Keratinocyte (primary cell): ENCODE results near the gene CHPF. TPM values are rescaled to one million over a fixed set of nuclear protein-coding genes. Genes with fewer than 3 reads are reported as not detected.

ENCODE experiments used
- DNase-seq: peaks from one replicate; pipeline ENCODE4 v3.0.0-alpha.2; 2011; ENCODE audit warnings: low read depth, missing footprints, low spot score
- FAIRE-seq: peaks from 2 replicates; lab custom pipeline; 2011; peaks lifted over from hg19 to GRCh38; lab: Jason Lieb, UNC
- H2AFZ ChIP-seq: 2 replicates; pipeline ENCODE4 v1.6.0; 2012; ENCODE audit warnings: low read length, control low read depth, inconsistent platforms; ENCODE audit not compliant: control insufficient read depth
- H3K27ac ChIP-seq: 2 replicates; pipeline ENCODE4 v1.5.1; 2011; ENCODE audit warnings: low read length; ENCODE audit not compliant: control insufficient read depth, insufficient read depth
- H3K27me3 ChIP-seq: 3 replicates; pipeline ENCODE4 v1.6.0; 2011; ENCODE audit warnings: low read length; ENCODE audit not compliant: control insufficient read depth, insufficient read depth; ENCODE audit errors: extremely low read depth
- H3K36me3 ChIP-seq, 2 experiments: 2 replicates in 1 of 2; 3 replicates in 1 of 2; pipeline ENCODE4 v1.5.1; 2011; ENCODE audit warnings: low read length in 2 of 2, mild to moderate bottlenecking in 1 of 2; ENCODE audit not compliant: control insufficient read depth in 2 of 2, insufficient read depth in 2 of 2; ENCODE audit errors: extremely low read depth in 1 of 2
- H3K4me1 ChIP-seq: 3 replicates; pipeline ENCODE4 v1.5.1; 2011; ENCODE audit warnings: low read length; ENCODE audit not compliant: control insufficient read depth, insufficient read depth; ENCODE audit errors: extremely low read depth
- H3K4me2 ChIP-seq: 3 replicates; pipeline ENCODE4 v1.6.0; 2011; ENCODE audit warnings: low read depth, low read length; ENCODE audit not compliant: control insufficient read depth, insufficient read depth; ENCODE audit errors: extremely low read depth
- H3K4me3 ChIP-seq, 3 experiments: fragments of 200-600 bp in 1 of 3; sonication (generic) in 1 of 3; 2 replicates in 2 of 3; 3 replicates in 1 of 3; pipeline ENCODE4 v1.5.1; 2011 to 2016; ENCODE audit warnings: low read length in 3 of 3, mild to moderate bottlenecking in 3 of 3, control low read depth in 2 of 3, inconsistent platforms in 1 of 3, low read depth in 1 of 3, mixed read lengths in 1 of 3, mixed run types in 1 of 3, moderate library complexity in 1 of 3; ENCODE audit not compliant: control insufficient read depth in 2 of 3, insufficient read depth in 2 of 3; ENCODE audit errors: extremely low read depth in 1 of 3
- H3K79me2 ChIP-seq: 2 replicates; pipeline ENCODE4 v1.6.0; 2012; ENCODE audit warnings: low read length; ENCODE audit not compliant: control insufficient read depth, insufficient read depth
- H3K9ac ChIP-seq: 3 replicates; pipeline ENCODE4 v1.6.0; 2011; ENCODE audit warnings: low read length; ENCODE audit not compliant: control insufficient read depth, insufficient read depth; ENCODE audit errors: extremely low read depth
- H3K9me1 ChIP-seq: 3 replicates; pipeline ENCODE4 v1.6.0; 2011; ENCODE audit warnings: low read length; ENCODE audit not compliant: control insufficient read depth, insufficient read depth; ENCODE audit errors: extremely low read depth
- H3K9me3 ChIP-seq: 2 replicates; pipeline ENCODE4 v1.5.1; 2012; ENCODE audit warnings: low read depth, low read length; ENCODE audit not compliant: control insufficient read depth
- H4K20me1 ChIP-seq: 3 replicates; pipeline ENCODE4 v1.6.0; 2011; ENCODE audit warnings: low read length; ENCODE audit not compliant: control insufficient read depth, insufficient read depth; ENCODE audit errors: extremely low read depth
- CTCF ChIP-seq, 3 experiments: IDR thresholded peaks in 1 of 3; conservative IDR thresholded peaks in 1 of 3; optimal IDR thresholded peaks in 1 of 3; 2 replicates in 2 of 3; 3 replicates in 1 of 3; pipeline versions ENCODE3 to v1.5.1; 2011; ENCODE audit warnings: low read length in 3 of 3, mild to moderate bottlenecking in 3 of 3, moderate library complexity in 2 of 3, control low read depth in 1 of 3, inconsistent platforms in 1 of 3; ENCODE audit not compliant: insufficient read depth in 2 of 3; ENCODE audit errors: extremely low read depth in 1 of 3
- EZH2 ChIP-seq: IDR thresholded peaks from one replicate; pipeline ENCODE4 v1.6.1; 2012; ENCODE audit warnings: inconsistent platforms, mild to moderate bottlenecking, low read length, moderate library complexity
- dilution Hi-C: fragments of 300-500 bp; cut with MboI; formaldehyde crosslinking; loops from one replicate; pipeline ENCODE4 v1.7.0; 2020; ENCODE audit warnings: low sequenced_read_pairs; ENCODE audit not compliant: extremely low pct_ligation_motif_present
- polyA plus RNA-seq, 5 experiments: library from polyadenylated mRNA; depleted of rRNA in 3 of 5; stranded (reverse) in 3 of 5; stranded (forward) in 1 of 5; unstranded in 1 of 5; fragments of >200 nt; gene quantifications; 1 replicate in 1 of 5; 2 replicates in 3 of 5; 3 replicates in 1 of 5; pipeline versions ENCODE4 v1.2.1 to v1.2.3, GENCODE V29; 2011 to 2012; ENCODE audit warnings: missing spikeins in 2 of 5, low read depth in 1 of 5, low replicate concordance in 1 of 5

Gene CHPF
- polyA plus RNA-seq, 1 donor (not counting 4 experiments of a cell fraction or from before 2014, with no cell fraction given), result 24.4 TPM

DNA sequence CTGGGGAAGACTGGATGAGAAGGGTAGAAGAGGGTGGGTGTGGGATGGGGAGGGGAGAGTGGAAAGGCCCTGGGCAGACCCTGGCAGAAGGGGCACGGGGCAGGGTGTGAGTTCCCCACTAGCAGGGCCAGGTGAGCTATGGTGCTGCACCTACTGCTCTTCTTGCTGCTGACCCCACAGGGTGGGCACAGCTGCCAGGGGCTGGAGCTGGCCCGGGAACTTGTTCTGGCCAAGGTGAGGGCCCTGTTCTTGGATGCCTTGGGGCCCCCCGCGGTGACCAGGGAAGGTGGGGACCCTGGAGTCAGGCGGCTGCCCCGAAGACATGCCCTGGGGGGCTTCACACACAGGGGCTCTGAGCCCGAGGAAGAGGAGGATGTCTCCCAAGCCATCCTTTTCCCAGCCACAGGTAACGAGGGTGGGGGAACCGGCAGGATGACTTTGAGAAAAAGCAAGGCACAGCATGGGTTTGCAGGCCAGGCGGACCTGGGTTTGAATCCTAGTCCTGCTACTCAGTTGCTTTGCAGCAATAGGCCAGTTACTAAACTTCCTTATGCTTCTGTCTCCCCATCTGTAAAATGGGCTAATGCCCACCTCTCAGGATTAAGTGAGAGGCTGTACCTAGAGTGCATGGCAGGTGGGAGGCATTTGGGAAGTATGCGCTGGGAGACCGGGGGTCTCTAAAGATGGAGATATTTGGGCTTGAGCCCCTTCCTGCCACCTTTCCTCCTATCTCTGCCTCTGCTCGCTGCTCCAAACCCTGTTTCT lies 28.8 kb upstream of the CHPF start, which contains the start of gene INHA:
Gene INHA, plus strand, starts transcription at position 74 of the 765 bp plus-strand sequence. Its CDS starts 65 bp downstream, at position 139.
- Histone ChIP-seq H4K20me1 (no peaks in the 10 kb centered on the region), H2AFZ (peak within 1 kb of the TSS; percentile 30), H3K9me3 (no peaks in the 10 kb centered on the region), H3K79me2 (no peaks in the 10 kb centered on the region), H3K36me3 (no peaks in the 10 kb centered on the region), H3K9me1 (no peaks in the 10 kb centered on the region), H3K4me1 (peaks cover 8% of the 10 kb centered on the region), H3K4me2 (peak within 1 kb of the TSS; percentile 81), H3K27ac (no peak within 1 kb of the TSS), H3K4me3 (peak within 1 kb of the TSS; percentile 43 to 67 (median 50)), H3K9ac (peak within 1 kb of the TSS; percentile 65), H3K27me3 (peaks cover 6% of the 10 kb centered on the region)
- dilution Hi-C loops, result no loop called here
- FAIRE-seq (no peak), DNase-seq (no peak)
- TF ChIP-seq CTCF (optimal IDR thresholded peaks at IDR 0.05 in 1 of 3, IDR thresholded peaks at IDR 0.05 in 1 of 3, conservative IDR thresholded peaks at IDR 0.05 in 1 of 3; ENCODE audit: extremely low read depth in 1 of 3, insufficient read depth in 2 of 3, low read length in 3 of 3) (no peak), EZH2 (no peak)

DNA sequence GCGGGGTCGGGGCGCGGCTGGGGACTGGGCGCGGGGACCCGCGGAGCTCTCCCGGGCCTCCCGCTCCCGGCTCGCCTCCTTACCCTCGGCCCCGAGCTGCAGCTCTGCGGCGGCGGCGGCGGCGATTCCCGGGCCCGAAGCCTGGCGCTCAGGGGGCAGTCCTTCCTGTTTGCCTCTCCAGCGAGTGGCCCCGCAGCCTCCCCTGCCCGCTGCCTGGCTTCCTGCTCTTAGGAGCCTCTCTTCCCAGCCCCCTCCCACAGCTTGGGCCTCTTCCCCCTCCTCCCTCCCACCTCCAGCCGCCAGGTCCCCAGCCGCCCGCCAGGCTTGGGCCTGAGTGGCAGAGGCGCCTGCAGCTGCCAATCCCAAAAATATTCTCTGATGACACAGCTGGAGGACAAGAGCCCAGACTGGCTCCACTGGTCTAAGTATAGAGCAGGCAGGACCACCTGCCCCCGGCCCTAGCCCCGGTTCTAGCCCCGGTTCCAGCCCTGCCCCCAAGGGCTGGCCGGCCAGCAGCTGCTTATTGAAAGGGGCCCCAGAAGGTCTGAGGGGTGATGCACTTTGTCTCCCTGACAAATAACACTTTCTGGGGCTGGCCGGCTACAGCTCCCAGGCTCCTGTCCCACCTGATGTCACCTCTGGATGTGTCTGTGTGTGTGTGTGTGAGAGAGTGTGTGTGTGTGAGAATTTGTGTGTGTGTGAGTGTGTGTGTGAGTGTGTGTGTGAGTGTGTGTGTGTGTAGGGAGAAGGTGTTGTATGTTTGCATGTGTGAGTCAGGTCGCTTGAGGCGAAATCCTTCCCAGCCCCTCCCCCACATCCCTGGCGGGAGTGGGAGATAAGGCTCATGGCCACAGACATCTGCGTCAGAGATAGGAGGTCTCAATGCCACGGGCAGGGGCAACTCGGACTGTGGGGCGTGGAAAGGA lies 28.0 kb upstream of the CHPF start, which contains the start of gene OBSL1:
Gene OBSL1, minus strand, starts transcription at position 229 of the 926 bp plus-strand sequence. CDS start 307 bp downstream, outside the sequence.
- DNase-seq (peak; percentile 78), FAIRE-seq (peak; percentile 90)
- H2AFZ ChIP-seq, result peak within 1 kb of the TSS; percentile 63
- H3K9me1 ChIP-seq, result no peaks in the 10 kb centered on the region
- no peaks in the 10 kb centered on the region for H3K79me2 ChIP-seq
- peak within 1 kb of the TSS; percentile 65 for H3K9ac ChIP-seq
- no peaks in the 10 kb centered on the region for H3K36me3 ChIP-seq
- H3K9me3 ChIP-seq, result no peaks in the 10 kb centered on the region
- dilution Hi-C loops, result no loop called here
- no peak within 1 kb of the TSS for H3K27ac ChIP-seq
- H3K4me1 ChIP-seq, result peaks cover 8% of the 10 kb centered on the region
- TF ChIP-seq EZH2 (no peak), CTCF (optimal IDR thresholded peaks at IDR 0.05 in 1 of 3, IDR thresholded peaks at IDR 0.05 in 1 of 3, conservative IDR thresholded peaks at IDR 0.05 in 1 of 3; ENCODE audit: extremely low read depth in 1 of 3, insufficient read depth in 2 of 3, low read length in 3 of 3) (peak in 1 of 3 experiments; percentile 5)
- H3K4me2 ChIP-seq, result peak within 1 kb of the TSS; percentile 81
- no peaks in the 10 kb centered on the region for H3K27me3 ChIP-seq
- H4K20me1 ChIP-seq, result no peaks in the 10 kb centered on the region
- peak within 1 kb of the TSS; percentile 50 to 67 (median 54) for H3K4me3 ChIP-seq
